EL (cell line): ENCODE data around the gene SCD5.
"Not testable (repeated sequence)": the region's sequence is repeated elsewhere in the genome, so short reads cannot be mapped to it uniquely, and the experiment has no call there.

Source experiments
- DNase-seq: peaks from one replicate; pipeline ENCODE4 v3.0.0-alpha.2; 2016

Gene SCD5

DNA sequence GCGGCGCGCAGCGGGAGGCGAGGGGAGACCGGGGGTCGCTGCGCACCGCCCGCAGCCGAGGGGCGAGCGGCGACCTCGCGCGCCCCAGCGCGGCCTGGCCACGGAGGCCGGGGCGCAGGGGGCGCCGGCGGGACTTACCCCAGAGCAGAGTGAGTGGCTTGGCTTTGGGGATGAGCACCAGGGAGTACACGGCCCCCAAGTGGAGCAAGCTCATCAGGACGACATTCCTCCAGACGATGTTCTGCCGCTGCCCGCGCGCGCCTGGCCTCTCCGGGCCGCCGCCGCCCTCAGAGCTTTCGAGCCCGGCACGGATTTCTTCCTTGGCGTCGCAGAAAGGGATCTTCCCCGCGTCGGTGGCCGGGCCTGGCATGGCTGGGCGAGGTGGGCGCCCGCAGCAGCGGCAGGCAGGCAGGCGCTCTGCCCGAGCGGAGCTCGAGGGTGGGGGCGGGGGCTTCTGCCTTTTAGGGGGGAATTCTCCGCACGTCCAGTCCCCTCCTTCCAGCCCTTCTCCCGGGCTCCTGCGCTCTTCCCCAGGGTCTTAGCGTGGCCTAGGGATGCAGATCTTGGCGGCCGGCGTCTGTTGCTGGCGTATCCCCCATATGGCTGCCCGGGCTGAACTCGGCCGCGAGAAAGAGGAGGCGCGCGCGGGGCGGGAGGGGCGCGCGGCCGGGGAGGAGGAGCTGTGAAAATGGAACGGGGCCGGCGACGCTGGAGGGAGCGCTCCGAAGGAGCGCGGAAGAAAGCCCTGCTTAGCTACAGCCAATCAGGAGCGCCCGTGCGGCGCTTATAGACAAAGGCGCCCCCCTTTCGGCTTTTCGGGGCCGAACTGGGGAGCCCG, at the start of gene SCD5:
Gene SCD5 (minus strand): TSS at position 629 of the 838 bp plus-strand sequence. CDS start 259 bp downstream, at position 370.
- peak; percentile 92 for DNase-seq

DNA sequence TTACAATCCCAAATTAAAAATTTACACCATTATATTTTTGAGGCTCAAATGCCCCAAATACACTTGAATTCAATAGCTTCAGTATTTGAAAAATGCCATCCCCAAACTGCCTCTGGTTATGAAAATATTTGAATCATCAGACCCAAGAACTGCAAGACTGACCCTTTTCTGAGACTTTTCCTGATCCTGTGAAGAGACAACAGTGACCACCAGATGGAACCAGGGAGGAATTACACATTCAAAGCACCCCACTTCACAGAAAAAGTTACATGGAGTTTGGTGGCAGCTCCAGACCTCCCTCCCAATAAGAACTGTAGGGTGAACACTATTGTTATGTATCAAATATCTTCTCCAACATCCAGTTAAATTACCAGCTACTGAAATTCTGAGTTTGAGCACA, 44.0 kb upstream of the SCD5 start:
- DNase-seq = peak; percentile 19

DNA sequence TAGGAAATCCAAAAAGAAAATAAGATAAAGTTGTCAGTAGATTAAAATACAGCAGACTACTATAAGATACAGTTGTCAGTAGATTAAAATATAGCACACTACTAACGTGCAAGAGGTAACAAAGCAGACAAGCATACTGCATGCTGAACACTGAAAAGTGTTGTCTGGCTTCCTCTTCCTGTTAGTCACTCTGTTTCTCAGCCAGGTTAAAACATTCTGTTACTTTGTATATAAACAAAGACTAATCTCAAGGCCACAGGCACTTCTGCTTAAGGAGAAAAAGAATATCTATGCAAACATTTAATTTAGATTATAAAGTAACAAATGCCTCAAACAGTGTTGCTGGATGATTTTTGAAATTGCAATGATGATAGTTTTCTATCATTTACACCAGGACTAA, 41.0 kb upstream of the SCD5 start:
- no peak for DNase-seq

DNA sequence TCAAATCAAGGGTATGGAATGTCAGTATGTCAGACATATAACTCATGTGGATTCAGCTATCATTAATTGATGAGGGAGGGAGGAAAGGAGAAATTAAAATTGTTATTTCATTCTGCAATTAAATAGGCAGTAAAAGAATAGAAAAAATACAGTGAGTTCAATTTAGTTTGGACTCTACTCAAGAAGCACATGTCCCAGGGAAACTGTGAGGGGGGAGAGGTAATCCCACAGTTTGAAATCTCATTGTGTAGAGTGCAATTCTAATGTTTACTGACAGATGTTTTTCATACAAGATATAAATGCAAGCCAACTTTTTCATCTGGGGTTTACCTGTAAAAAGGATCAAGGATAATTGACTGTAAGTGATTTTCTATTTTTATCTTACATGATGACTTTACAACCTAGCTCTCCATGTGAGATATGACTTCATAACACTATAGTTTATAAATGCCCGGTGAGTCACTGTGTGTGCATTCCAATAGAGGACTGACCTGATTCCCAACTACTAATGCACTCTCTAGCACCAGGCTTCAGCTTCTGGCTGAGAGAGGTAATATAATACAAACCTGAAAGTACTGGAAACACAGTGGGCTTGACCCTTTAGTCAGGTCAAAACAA, 35.2 kb upstream of the SCD5 start:
- DNase-seq = peak; percentile 85

DNA sequence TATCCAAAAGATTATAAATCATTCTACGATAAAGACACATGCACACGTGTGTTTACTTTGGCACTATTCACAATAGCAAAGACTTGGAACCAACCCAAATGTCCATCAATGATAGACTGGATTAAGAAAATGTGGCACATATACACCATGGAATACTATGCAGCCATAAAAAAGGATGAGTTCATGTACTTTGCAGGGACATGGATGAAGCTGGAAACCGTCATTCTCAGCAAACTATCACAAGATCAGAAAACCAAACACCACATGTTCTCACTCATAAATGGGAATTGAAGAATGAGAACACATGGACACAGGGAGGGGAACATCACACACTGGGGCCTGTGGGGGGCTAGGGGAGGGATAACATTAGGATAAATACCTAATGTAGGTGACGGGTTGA, 34.5 kb upstream of the SCD5 start:
- DNase-seq = not testable (repeated sequence)

DNA sequence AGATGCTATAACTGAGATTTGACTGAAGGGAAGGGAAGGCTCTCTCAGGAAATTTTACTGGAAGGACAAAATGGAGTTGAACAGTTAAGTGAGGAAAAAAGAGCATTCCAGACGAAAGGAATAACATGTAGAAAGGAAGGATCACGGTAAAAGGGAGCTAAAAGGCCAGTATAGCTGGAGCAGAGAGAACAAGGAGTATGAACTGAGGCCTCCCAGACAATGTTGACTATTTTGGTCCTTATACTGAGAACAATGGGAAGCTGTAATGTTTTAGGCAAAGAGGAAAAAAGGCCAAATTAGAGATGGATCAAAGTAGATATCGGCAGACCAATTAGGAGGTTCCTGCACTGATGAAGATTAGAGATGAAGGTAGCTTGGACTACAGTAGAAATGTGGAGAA, 26.8 kb upstream of the SCD5 start:
- DNase-seq = no peak

DNA sequence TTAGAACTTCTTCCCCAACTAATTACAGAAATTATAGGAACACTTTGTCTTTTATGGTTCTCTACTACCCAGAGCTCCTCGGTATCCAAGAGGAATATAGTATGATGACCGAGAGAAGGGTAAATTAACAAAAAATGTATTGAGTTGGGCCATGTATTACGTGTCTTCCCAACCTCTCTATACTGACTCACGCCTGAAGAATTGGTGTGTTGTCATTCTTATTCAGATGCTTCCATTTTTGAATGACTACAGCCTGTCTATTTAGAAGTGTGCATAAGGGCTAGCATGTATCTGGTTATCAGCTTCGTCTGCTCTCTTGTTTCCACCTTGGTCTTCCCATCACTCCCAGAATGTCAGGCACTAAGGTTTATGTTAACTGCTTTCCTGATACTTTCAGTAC, 24.5 kb upstream of the SCD5 start:
- peak; percentile 86 for DNase-seq

DNA sequence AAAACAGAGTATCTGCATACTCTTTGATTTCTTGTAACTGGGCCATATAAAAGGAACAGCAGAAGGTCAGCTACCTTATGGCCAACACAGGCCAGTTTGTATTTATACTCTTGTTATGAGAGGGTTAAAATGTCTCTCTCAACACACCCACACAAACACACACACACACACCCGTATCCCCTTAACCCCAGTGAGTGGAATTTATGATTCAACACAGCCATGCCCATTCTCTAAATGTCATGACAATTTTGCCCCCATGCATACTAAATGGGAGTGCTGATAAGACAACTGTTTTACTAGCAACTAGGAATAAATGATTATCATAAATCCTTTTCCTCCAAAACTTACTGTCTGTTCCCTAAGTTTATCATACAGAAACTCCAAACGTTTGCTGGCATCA, 22.1 kb upstream of the SCD5 start:
- DNase-seq = no peak

DNA sequence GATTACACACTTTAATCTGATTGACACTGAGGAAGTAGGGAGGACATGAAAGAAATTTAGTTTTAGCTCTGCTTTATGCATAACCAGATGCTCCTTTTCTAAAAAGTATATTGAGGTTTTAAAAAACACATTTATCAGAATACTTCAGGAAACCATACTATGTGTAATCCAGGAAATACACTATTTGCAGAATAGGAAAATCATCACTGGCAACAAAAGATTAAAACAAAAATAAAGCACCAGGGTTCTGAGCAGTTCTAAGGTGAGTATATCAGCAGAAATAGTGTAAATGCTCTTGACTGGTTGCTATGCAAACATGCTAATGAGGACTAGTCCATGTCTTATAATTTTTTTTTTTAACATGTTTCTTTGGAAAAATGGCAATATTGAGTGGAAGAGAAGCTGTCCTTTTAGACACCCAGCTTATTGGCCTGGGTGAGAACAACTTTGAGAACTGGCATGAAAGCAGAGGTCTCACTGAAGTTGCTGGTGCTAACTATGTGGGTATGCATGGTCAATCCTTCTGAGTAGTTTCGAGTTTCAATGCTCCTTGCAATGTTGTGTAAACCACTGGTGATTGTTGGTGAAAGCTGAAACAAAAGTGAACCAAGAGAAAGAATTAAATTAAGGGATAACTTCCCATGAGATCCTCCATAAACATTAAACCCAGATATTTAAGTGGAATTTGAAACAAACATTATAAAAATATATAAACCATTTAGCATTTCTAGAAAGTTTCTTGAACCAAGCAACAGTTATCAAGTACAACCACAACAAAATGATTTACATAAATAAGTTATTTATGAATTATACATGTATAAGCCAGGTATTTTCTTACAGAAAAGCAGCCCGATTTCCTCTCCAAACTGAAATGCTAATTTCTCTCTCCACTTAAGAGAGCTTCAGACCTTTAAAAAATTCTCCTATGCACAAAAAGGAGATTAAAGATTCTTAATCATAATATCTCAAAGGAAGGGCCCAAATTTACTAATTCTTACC, 20.4 kb upstream of the SCD5 start:
- DNase-seq = no peak

DNA sequence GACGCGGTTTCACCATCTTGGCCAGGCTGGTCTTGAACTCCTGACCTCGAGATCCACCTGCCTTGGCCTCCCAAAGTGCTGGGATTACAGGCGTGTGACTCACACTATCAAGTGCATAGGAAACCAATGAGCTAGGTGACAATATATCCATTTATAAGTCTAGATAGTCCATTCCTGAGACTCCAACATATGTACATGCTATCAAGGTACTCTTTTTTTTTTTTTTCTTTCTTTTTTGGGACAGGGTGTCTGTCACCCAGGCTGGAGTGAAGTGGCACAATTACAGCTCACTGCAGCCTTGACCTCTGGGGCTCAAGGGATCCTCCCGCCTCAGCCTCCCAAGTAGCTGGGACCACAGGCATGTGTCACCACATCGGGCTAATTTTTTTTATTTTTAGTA, 18.3 kb upstream of the SCD5 start:
- DNase-seq = not testable (repeated sequence)

DNA sequence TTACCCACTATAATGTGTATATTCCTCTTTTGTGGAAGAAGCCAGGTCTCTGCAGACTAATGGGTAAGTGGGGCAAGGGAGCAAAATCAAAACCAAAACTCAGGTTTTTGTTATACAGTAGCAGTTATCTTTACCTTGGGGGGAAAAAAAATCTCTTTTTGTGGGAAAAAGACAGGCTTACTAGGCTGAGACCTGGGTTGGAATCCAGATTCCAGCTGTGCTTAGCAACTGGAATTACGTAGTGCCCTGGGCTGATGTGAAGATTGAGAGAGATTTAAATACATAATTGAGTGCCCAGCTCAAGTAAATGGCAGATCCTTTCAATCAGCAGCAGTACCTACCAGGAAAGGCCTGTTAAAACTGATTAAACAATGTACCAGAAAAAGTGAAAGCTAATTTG, 15.4 kb upstream of the SCD5 start:
- no peak for DNase-seq

DNA sequence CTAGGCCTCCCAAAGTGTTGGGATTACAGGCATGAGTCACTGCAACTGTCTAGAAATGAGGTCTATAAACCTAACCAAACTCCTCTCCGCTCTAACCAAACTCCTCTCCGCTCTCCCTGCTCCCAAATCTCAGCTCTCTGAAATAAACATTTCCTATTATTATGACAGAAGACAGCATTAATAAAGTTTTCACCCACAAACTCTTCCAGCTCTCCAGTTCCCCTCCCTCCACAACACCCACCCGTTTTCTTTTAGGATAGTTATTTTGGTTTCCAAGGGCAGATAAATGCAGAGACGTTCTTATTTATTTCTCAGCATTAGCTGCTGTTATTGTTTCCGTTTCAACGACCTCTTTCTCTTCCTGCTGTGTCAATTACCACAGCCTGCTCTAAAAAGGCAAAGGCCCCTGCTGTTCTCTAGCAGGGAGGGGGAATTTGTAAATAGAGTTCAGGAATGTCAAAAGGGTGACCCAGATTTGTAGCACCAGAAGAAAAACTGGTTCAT, 13.3 kb upstream of the SCD5 start:
- DNase-seq = no peak

DNA sequence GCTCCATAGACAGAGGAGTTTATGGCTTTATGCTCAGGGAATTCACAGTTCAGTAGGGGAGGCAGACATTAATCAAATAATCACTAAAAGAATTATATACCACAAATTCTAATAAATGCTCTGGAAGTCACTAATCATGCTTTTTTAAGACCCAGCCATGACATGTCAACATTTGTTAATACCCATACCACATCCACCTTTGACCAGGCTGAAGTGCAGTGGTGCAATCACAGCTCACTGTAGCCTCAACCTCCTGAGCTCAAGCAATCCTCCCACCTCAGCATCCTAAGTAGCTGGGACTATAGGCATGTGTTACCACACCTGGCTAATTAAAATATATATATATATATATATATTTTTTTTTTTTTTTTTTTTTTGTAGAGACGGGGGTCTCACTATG, 12.8 kb upstream of the SCD5 start:
- DNase-seq = no peak

DNA sequence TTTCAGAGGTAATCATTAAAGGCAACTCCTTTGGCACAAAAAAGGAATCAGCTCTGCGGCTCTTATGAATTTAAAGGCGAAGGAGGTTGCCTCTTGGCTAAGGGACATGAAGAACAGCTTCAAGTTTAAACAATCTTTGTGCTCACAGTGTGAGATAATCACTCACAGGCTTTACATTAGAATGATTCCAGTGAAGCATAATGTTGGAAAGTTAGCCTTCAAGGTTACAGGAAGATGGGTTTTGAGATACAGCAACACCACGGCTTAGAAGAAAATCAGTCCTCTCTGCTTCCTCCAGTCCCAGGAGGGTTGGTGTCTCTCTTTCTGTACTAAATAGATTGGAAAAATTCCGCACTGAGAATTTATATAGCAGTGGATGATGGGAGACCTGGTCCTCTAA, 11.6 kb upstream of the SCD5 start:
- no peak for DNase-seq

DNA sequence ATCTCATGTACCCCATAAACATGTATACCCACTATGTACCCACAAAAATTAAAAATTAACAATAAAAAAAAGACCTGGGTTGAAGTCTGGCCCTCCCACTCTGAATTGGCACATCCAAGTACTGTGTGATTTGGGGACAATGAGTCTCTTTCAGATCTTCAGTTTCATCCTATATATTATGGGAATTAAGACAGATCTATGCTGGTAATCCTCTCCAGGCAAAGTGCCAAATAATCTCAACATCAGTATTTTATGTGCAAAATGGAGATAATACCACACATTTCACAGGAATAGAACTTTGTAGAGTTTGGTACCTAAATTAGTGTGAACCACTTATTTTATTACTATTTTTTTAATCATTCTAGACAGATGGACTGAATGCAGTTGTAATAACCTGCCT, 11.0 kb upstream of the SCD5 start:
- no peak for DNase-seq

DNA sequence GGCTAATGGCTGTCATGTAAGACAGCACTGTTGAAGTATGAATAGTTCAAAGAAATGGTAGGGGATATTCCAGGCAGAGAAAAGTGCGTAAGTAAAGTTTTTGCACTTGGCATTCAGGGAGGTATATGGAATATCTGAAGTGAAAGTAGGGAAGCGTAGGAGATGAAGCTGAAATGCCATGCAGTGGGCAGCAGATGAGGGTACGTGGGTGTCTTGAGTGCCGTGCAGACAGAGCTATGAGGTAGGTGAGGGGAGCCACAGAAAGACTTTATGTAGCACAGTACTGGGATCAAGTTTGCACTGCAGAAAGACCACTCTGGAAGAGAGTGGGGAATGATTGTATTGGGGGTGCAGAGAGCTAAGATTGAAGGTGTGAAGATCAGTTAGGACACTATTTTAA, 5.2 kb upstream of the SCD5 start:
- DNase-seq = no peak

DNA sequence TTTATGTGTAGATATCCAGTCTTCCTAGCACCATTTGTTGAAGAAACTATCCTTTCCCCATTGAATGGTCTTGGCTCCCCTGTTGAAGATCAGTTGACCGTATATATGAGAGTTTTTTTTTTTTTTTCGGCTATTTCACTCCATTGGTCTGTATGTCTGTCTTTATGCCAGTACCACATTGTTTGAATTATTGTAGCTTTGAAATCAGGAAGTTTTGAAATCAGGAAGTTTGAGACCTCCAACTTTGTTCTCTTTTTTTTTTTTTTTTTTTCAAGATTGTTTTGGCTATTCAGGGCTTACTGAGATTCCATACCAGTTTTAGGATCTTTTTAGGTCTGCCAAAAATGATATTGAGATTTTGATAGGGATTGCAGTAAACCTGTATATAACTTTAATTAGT, 4.3 kb upstream of the SCD5 start:
- no peak for DNase-seq

DNA sequence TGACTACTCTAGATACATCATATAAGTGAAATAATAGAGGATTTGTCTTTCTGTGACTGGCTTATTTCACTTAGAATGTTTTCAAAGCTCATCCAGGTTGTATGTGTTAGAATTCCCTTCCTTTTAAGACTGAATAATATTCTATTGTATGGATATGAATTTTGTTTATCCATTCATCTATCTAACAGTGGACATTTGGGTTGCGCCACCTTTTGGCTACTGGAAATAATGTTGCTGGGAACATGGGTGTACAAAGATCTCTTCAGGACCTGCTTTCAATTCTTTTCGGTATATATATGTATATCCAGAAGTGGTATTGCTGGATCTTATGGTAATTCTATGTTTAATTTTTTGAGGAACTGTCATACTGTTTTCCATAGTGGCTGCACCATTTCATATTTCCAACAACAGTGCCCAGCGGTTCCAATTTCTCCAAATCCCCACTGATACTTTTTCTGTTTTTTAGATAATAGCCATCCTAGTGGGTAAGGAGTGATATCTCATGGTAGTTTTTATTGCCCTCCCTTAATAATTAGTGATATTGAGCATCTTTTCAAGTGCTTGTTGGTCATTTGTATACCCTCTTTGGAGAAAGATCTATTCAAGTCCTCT, 3.4 kb upstream of the SCD5 start:
- DNase-seq = peak; percentile 42

DNA sequence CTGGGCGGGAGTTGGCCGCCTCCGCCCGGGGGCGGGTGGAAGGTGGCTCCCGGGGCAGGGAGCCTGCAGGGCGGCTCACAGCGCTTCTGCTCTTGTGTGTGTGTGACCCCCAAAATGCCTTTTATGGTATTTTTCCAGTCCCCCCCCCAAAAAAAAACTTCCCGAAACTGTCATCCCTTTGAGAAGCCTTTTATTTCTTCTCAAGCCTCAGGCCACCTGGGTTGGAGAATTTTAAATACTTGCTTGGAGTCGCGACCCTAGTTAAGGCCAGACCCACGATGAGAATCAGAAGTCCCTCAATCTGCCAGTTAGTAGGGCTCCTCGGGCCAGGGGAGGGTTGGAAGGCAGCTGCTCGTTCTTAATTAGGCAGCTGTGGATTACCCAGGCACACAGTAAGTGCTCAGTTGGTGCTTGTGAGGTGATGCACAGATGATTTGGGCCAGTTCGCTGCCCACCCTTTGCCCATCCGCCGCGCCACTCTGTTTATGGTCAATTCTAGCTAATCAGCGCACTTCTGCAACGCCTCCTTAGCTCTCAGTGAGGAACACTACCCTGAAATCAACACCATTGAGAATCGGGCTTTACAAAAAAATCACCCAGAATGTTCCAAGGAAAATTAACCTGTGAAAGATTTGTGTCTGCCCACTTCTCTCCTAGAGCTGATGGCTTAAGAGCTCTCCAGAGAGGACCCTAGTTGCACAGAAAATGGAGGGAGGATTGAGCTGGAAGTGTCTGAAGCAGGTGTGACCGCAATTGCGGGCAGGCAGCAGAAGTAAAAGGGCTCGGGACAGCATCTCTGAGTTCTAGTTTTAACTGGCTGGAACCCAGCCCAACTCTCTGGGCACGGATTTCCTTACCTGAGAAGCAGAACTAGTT, 648 bp upstream of the SCD5 start:
- no peak for DNase-seq

DNA sequence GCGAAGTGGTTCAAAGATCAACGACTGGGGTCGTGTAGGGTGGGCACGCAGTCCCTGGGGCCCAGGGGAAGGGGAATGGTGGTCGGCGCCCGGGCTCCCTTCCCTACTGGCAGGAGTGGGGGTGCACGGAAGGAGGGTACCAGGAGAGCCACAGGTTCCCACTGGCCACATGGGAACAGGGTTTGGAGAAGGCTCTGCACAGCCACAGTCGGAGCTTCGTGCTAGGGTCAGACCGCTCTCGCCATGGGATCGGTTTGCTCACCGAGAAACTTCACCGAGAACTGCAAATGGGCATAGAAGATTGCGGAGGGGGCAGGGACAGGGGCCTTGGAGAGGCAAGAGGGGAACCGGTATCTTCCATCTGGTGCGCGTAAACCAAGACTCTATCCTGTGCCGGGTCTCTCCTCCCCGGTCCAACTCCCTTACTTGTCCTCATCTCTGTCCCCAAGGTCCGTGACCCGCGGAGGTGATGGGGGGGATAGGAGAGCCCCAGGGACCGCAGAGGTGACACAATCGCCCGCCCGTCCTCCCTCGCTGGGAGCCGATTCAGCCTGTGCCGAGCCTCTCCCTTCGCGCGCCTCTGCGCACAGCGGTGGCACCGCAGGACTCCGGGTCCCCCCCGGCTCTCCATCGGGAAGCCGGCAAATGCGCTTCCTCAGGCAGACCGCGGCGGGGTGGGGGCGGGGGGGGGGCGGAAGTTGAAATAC, 1.0 kb downstream of the SCD5 start:
- peak; percentile 46 for DNase-seq

DNA sequence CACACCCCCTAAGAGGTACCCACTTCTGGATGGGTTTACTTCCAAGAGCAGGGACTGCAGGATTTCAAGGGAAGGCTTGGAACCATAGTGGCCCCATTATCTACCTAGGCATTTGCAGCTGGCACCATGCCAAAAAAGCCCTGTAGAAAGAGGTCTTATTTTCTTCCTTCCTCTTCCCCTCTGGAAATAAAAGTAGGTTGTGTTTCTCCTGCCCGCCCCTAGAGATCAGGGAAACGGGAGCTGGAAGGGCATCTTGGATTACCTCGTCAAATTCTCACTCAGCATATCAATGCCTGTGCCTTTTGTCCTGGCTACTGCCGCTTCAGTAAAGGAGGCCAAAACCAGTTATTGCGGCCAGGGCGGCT, 1.6 kb downstream of the SCD5 start:
- peak; percentile 33 for DNase-seq
